ENCODE measurements around the gene PGLYRP1.

- TF ChIP-seq, protein P1, sequence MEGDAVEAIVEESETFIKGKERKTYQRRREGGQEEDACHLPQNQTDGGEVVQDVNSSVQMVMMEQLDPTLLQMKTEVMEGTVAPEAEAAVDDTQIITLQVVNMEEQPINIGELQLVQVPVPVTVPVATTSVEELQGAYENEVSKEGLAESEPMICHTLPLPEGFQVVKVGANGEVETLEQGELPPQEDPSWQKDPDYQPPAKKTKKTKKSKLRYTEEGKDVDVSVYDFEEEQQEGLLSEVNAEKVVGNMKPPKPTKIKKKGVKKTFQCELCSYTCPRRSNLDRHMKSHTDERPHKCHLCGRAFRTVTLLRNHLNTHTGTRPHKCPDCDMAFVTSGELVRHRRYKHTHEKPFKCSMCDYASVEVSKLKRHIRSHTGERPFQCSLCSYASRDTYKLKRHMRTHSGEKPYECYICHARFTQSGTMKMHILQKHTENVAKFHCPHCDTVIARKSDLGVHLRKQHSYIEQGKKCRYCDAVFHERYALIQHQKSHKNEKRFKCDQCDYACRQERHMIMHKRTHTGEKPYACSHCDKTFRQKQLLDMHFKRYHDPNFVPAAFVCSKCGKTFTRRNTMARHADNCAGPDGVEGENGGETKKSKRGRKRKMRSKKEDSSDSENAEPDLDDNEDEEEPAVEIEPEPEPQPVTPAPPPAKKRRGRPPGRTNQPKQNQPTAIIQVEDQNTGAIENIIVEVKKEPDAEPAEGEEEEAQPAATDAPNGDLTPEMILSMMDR (IDR thresholded peaks at IDR 0.05): no peak
- TF ChIP-seq POLR2A (IDR thresholded peaks at IDR 0.05): no peak
Observed at GRCh38 chr19:45971260-45971902, 51.5 kb downstream of the PGLYRP1 start.
